HEK293 (cell line): ENCODE results near the gene VSTM2A.

Experiments
- CTCF ChIP-seq: fragments of 450-650 bp; formaldehyde crosslinking; IDR thresholded peaks from 2 replicates; pipeline ENCODE4 v1.5.1; 2016; ENCODE audit warnings: missing biosample characterization, missing genetic modification characterization
- KLF7 ChIP-seq: fragments of 450-650 bp; formaldehyde crosslinking; IDR thresholded peaks from 2 replicates; pipeline ENCODE4 v1.5.1; 2016; ENCODE audit warnings: missing biosample characterization, missing genetic modification characterization, borderline replicate concordance
- SP2 ChIP-seq: fragments of 450-650 bp; formaldehyde crosslinking; IDR thresholded peaks from 2 replicates; pipeline ENCODE4 v1.5.1; 2016; ENCODE audit warnings: missing biosample characterization, missing genetic modification characterization
- ZNF112 ChIP-seq: fragments of 450-650 bp; formaldehyde crosslinking; IDR thresholded peaks from 2 replicates; pipeline ENCODE4 v1.5.0; 2017; ENCODE audit warnings: missing biosample characterization, missing genetic modification characterization
- ZNF133 ChIP-seq: fragments of 450-650 bp; formaldehyde crosslinking; IDR thresholded peaks from 2 replicates; pipeline ENCODE4 v1.5.1; 2016; ENCODE audit warnings: missing biosample characterization, missing genetic modification characterization
- ZNF292 ChIP-seq: fragments of 450-650 bp; formaldehyde crosslinking; IDR thresholded peaks from 2 replicates; pipeline ENCODE4 v1.5.1; 2016; ENCODE audit warnings: low read depth, missing biosample characterization, missing genetic modification characterization, borderline replicate concordance
- ZNF560 ChIP-seq: fragments of 450-650 bp; formaldehyde crosslinking; IDR thresholded peaks from 2 replicates; pipeline ENCODE4 v1.5.1; 2017; ENCODE audit warnings: missing biosample characterization, missing genetic modification characterization, borderline replicate concordance
- ZNF621 ChIP-seq: fragments of 450-650 bp; formaldehyde crosslinking; IDR thresholded peaks from 2 replicates; pipeline ENCODE4 v1.5.1; 2017; ENCODE audit warnings: missing biosample characterization, missing genetic modification characterization
- ZNF692 ChIP-seq: fragments of 450-650 bp; formaldehyde crosslinking; IDR thresholded peaks from 2 replicates; pipeline ENCODE4 v1.5.1; 2016; ENCODE audit warnings: missing biosample characterization, missing genetic modification characterization
- TF ChIP-seq, protein P1 (sequence below): fragments of 450-650 bp; IDR thresholded peaks from 2 replicates; pipeline ENCODE4 v1.5.1; 2018; ENCODE audit warnings: missing biosample characterization, mild to moderate bottlenecking, missing genetic modification characterization

- TF ChIP-seq ZNF292 (tag by site-specific recombination) (no peak), CTCF (tag by site-specific recombination) (no peak), ZNF560 (no peak), KLF7 (tag by site-specific recombination) (no peak), ZNF133 (tag by site-specific recombination) (no peak), ZNF621 (no peak), SP2 (tag by site-specific recombination) (no peak), ZNF692 (tag by site-specific recombination) (no peak), ZNF112 (tag by site-specific recombination) (no peak)
- TF ChIP-seq, protein P1, sequence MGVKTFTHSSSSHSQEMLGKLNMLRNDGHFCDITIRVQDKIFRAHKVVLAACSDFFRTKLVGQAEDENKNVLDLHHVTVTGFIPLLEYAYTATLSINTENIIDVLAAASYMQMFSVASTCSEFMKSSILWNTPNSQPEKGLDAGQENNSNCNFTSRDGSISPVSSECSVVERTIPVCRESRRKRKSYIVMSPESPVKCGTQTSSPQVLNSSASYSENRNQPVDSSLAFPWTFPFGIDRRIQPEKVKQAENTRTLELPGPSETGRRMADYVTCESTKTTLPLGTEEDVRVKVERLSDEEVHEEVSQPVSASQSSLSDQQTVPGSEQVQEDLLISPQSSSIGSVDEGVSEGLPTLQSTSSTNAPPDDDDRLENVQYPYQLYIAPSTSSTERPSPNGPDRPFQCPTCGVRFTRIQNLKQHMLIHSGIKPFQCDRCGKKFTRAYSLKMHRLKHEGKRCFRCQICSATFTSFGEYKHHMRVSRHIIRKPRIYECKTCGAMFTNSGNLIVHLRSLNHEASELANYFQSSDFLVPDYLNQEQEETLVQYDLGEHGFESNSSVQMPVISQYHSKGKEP (tag by site-specific recombination), result no peak
Measured at GRCh38 chr7:54544527-54545240, 2.5 kb downstream of the VSTM2A start.
